Vagina (tissue), 2 donors: ENCODE measurements around the gene NAXE. TPM values are rescaled to one million over a fixed set of nuclear protein-coding genes. Genes with fewer than 3 reads are reported as not detected.

Source experiments
- DNase-seq, 2 donors: peaks; one replicate each; pipeline ENCODE4 v3.0.0-alpha.2; 2017; ENCODE audit errors: extremely low spot score in 2 of 2
- H3K27ac ChIP-seq: fragments of 200-600 bp; sonication (generic); one replicate; pipeline ENCODE4 v1.5.1; 2019
- H3K27me3 ChIP-seq: fragments of 200-600 bp; sonication (generic); one replicate; pipeline ENCODE4 v1.5.1; 2019
- H3K36me3 ChIP-seq, 2 donors: fragments of 200-600 bp; sonication (generic); one replicate each; pipeline ENCODE4 v1.5.1; 2017 to 2019
- H3K4me1 ChIP-seq: fragments of 200-600 bp; sonication (generic); one replicate; pipeline ENCODE4 v1.5.1; 2019
- H3K4me3 ChIP-seq, 2 donors: fragments of 200-600 bp; sonication (generic); 1 replicate in 1 of 2; 2 replicates in 1 of 2; pipeline ENCODE4 v1.5.1; 2016 to 2019
- H3K9me3 ChIP-seq: fragments of 200-600 bp; sonication (generic); one replicate; pipeline ENCODE4 v1.5.1; 2019
- POLR2A ChIP-seq, 2 donors: fragments of 450-650 bp; IDR thresholded peaks; one replicate each; pipeline ENCODE4 v1.6.1; 2017; ENCODE audit warnings: antibody characterized with exemption in 2 of 2, mild to moderate bottlenecking in 2 of 2, moderate library complexity in 2 of 2
- POLR2AphosphoS5 ChIP-seq, 2 donors: sonication (generic); formaldehyde crosslinking; IDR thresholded peaks; one replicate each; pipeline ENCODE4 v1.9.0; 2017; ENCODE audit warnings: antibody characterized with exemption in 2 of 2, mild to moderate bottlenecking in 2 of 2, low read depth in 1 of 2; ENCODE audit not compliant: insufficient read depth in 1 of 2
- intact Hi-C: fragments of 100-400 bp; cut with DNase I; formaldehyde crosslinking; loops from one replicate; pipeline ENCODE4 v1.15.1; 2023
- total RNA-seq: library from RNA; depleted of rRNA; stranded (reverse); fragments of >200 nt; gene quantifications from one replicate; pipeline ENCODE4 v1.2.3, GENCODE V29; 2016
- TF ChIP-seq, protein P1 (sequence below), 3 experiments: fragments of 450-650 bp in 2 of 3; fragments of 200-600 bp in 1 of 3; sonication (generic) in 1 of 3; IDR thresholded peaks; one replicate each; pipeline ENCODE4 v1.5.1; 2017 to 2019; ENCODE audit warnings: antibody characterized with exemption in 3 of 3, mild to moderate bottlenecking in 2 of 3, moderate library complexity in 2 of 3

NAXE gene
- total RNA-seq, 1 donor from 2014 or later, result 46.7 TPM

DNA sequence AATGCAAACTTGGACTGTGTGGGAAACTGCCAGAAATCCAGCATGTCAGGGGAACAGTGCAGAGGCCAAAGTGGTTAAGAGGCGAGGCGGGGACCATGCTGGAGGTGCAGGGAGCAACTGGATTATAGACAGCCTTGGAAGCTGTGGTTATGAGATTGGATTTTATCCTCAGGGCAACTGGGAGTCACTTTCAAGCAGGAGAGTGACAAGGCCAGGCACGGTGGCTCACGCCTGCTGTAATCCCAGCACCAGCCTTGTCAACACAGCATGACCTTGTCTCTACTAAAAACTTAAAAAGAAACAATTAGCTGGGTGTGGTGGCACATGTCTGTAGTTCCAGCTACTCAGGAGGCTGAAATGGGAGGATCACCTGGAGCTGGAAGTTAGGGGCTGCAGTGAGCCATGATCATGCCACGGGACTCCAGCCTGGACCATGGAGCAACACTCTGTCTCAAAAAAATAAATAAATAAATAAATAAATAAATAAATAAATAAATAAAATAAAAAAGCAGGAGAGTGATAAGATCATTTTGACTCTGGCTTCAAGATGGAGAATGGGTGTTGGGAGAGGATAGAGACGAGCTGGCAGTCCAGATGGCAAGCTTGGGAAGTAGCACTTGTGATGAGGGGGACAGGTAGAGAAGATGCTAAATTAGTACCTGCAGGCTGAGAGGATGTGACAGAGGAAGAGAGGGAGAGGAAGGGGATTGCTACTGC, 31.2 kb downstream of the NAXE start:
- intact Hi-C loops, result loop anchor here (5.0 kb wide), 1 partner anchor 45 kb away; no protein-coding TSS in a partner anchor
- Histone ChIP-seq H3K27me3 (peaks cover 17% of the 10 kb centered on the region), H3K27ac (no peak overlapping the region), H3K4me1 (peaks cover 19% of the 10 kb centered on the region), H3K4me3 (no peak overlapping the region), H3K9me3 (no peaks in the 10 kb centered on the region), H3K36me3 (no peaks in the 10 kb centered on the region)
- TF ChIP-seq POLR2AphosphoS5 (IDR thresholded peaks at IDR 0.05; ENCODE audit: insufficient read depth in 1 of 2, low read depth in 1 of 2) (no peak), POLR2A (IDR thresholded peaks at IDR 0.05) (no peak)
- TF ChIP-seq, protein P1, sequence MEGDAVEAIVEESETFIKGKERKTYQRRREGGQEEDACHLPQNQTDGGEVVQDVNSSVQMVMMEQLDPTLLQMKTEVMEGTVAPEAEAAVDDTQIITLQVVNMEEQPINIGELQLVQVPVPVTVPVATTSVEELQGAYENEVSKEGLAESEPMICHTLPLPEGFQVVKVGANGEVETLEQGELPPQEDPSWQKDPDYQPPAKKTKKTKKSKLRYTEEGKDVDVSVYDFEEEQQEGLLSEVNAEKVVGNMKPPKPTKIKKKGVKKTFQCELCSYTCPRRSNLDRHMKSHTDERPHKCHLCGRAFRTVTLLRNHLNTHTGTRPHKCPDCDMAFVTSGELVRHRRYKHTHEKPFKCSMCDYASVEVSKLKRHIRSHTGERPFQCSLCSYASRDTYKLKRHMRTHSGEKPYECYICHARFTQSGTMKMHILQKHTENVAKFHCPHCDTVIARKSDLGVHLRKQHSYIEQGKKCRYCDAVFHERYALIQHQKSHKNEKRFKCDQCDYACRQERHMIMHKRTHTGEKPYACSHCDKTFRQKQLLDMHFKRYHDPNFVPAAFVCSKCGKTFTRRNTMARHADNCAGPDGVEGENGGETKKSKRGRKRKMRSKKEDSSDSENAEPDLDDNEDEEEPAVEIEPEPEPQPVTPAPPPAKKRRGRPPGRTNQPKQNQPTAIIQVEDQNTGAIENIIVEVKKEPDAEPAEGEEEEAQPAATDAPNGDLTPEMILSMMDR (IDR thresholded peaks at IDR 0.05), result no peak
- DNase-seq, result no peak

DNA sequence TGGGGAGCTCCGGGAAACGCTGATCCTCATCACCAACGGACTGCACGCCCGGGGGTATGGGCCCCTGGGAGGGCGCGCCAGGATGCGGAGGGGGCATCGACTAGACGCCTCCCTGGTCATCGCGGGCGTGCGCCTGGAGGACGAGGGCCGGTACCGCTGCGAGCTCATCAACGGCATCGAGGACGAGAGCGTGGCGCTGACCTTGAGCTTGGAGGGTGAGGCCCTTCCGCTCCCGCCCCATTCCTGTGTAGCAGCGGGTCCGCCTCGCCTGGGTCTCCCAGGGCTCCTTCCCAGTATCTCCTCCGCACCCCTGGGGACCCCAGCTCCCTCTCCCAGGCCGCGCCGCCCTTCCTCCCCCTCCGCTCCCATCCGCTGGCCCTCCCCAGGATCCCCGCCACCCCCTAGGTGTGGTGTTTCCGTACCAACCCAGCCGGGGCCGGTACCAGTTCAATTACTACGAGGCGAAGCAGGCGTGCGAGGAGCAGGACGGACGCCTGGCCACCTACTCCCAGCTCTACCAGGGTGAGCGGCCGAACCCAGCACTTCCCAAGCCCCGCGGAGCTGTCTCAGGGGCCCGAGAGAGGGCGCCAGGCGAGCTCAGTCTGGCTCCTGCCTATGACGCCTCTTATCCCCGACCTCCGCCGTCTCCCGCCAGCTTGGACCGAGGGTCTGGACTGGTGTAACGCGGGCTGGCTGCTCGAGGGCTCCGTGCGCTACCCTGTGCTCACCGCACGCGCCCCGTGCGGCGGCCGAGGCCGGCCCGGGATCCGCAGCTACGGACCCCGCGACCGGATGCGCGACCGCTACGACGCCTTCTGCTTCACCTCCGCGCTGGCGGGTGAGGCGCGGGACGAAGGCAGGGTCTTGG, 32.6 kb downstream of the NAXE start:
- Histone ChIP-seq H3K4me1 (peaks cover 19% of the 10 kb centered on the region), H3K4me3 (peak overlapping the region; percentile 40), H3K9me3 (no peaks in the 10 kb centered on the region), H3K27ac (peak overlapping the region; percentile 53), H3K27me3 (peaks cover 17% of the 10 kb centered on the region), H3K36me3 (no peaks in the 10 kb centered on the region)
- TF ChIP-seq POLR2A (IDR thresholded peaks at IDR 0.05) (no peak), POLR2AphosphoS5 (IDR thresholded peaks at IDR 0.05; ENCODE audit: insufficient read depth in 1 of 2, low read depth in 1 of 2) (no peak)
- TF ChIP-seq, protein P1 (IDR thresholded peaks at IDR 0.05), result no peak
- DNase-seq, result no peak
- intact Hi-C loops, result loop anchor here (5.0 kb wide), 1 partner anchor 43 kb away; no protein-coding TSS in a partner anchor

DNA sequence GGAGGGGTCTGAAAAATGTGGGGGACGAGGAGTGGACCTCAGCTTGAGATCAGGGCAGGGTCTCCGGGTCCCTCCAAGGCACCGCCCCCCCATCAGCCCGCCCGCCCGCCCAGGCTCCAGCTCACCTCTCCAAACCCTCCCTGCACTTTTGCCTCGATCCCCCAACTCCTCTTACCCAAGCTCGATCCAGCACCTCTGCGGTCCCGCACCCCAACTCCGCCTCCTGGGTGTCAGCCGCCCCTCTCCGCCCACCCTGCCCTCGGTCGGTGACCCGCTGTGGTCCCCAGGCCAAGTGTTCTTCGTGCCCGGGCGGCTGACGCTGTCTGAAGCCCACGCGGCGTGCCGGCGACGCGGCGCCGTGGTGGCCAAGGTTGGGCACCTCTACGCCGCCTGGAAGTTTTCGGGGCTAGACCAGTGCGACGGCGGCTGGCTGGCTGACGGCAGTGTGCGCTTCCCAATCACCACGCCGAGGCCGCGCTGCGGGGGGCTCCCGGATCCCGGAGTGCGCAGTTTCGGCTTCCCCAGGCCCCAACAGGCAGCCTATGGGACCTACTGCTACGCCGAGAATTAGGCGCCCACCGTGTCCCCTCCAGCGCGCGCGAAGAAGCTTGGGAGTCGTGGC, 33.3 kb downstream of the NAXE start:
- intact Hi-C loops, result loop anchor here (5.0 kb wide), 2 partner anchors 42 to 52 kb away; partner anchors contain the start of gene NES
- H3K27ac ChIP-seq, result peak overlapping the region; percentile 53

DNA sequence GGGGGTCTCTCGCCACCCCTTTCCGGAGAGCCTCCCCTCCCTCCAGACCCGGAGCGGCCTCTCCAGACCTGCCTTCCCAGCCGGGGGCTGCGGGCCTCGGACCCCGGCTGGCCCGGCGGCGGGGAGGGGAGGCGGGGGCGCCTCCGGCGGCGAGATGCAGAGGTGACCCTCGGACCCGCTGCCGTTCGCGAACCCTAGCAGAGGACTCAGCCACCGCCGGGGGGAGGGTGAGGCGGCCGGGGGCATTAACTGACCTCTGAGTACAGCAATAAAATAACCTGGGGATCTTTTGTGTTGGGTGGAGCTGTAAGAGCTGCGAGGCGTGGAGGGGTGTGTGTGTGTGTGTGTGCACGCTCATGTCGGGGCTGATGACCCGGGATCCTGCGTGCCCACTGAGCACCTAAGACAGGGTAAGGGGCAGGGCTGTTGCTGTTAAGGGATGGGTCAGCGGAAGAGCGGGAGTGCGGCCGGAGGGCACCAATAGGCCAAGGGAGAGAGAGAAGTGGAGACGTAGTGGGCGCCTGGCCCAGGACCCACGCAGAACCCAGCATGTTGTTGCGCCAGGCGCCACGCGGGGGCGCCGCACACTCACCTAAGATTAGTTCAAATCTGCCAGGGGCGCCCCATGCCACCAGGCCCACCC, 34.0 kb downstream of the NAXE start:
- peaks cover 17% of the 10 kb centered on the region for H3K27me3 ChIP-seq
- H3K36me3 ChIP-seq, result no peaks in the 10 kb centered on the region
- H3K9me3 ChIP-seq, result no peaks in the 10 kb centered on the region
- intact Hi-C loops, result loop anchor here (5.0 kb wide), 1 partner anchor 52 kb away; the partner anchor contains the start of gene NES
- H3K4me1 ChIP-seq, result peaks cover 19% of the 10 kb centered on the region
- no peak for DNase-seq
- peak overlapping the region; percentile 53 for H3K27ac ChIP-seq
- peak overlapping the region; percentile 40 for H3K4me3 ChIP-seq
- TF ChIP-seq POLR2AphosphoS5 (IDR thresholded peaks at IDR 0.05; ENCODE audit: insufficient read depth in 1 of 2, low read depth in 1 of 2) (peak in 1 of 2 donors; percentile 46), POLR2A (IDR thresholded peaks at IDR 0.05) (no peak)
- TF ChIP-seq, protein P1 (IDR thresholded peaks at IDR 0.05), result peak; percentile 71 to 76 (median 71)

More for the DNA sequence above, 33.3 kb downstream of the NAXE start:
- Histone ChIP-seq H3K9me3 (no peaks in the 10 kb centered on the region), H3K36me3 (no peaks in the 10 kb centered on the region), H3K4me3 (peak overlapping the region; percentile 40), H3K27me3 (peaks cover 17% of the 10 kb centered on the region), H3K4me1 (peaks cover 19% of the 10 kb centered on the region)
- TF ChIP-seq POLR2AphosphoS5 (IDR thresholded peaks at IDR 0.05; ENCODE audit: insufficient read depth in 1 of 2, low read depth in 1 of 2), result no peak
- DNase-seq, result no peak

- H3K36me3 ChIP-seq, result no peaks in the 10 kb centered on the region
- no peak overlapping the region for H3K4me3 ChIP-seq
- no peak for TF ChIP-seq POLR2AphosphoS5 (IDR thresholded peaks at IDR 0.05; ENCODE audit: insufficient read depth in 1 of 2, low read depth in 1 of 2)
- TF ChIP-seq POLR2A (IDR thresholded peaks at IDR 0.05), result no peak
- TF ChIP-seq, protein P1 (IDR thresholded peaks at IDR 0.05), result no peak
- no peak for DNase-seq
- intact Hi-C loops, result loop anchor here (5.0 kb wide), 1 partner anchor 51 kb away; the partner anchor contains the start of gene NES
- peaks cover 17% of the 10 kb centered on the region for H3K27me3 ChIP-seq
- H3K27ac ChIP-seq, result no peak overlapping the region
- H3K4me1 ChIP-seq, result peaks cover 19% of the 10 kb centered on the region
- H3K9me3 ChIP-seq, result no peaks in the 10 kb centered on the region
Measured at GRCh38 chr1:156626079-156626438, 34.5 kb downstream of the NAXE start.
